Trophoblast cell (in vitro differentiated cells and primary cell): ENCODE data around the gene CEACAM3.

Experiments
- DNase-seq, 2 donors: peaks; one replicate each; pipeline ENCODE4 v3.0.0-alpha.2; 2016
- H2AFZ ChIP-seq: 2 replicates; pipeline ENCODE4 v1.6.1; 2013; ENCODE audit warnings: low read length, moderate library complexity, mild to moderate bottlenecking; ENCODE audit not compliant: insufficient read depth, poor library complexity
- H2AK5ac ChIP-seq: 2 replicates; pipeline ENCODE4 v1.6.1; 2013; ENCODE audit warnings: mild to moderate bottlenecking, low read length
- H2BK120ac ChIP-seq: 2 replicates; pipeline ENCODE4 v1.6.1; 2013; ENCODE audit warnings: low read length, mild to moderate bottlenecking, moderate library complexity; ENCODE audit not compliant: insufficient read depth, poor library complexity
- H2BK12ac ChIP-seq: 2 replicates; pipeline ENCODE4 v1.6.1; 2013; ENCODE audit warnings: mild to moderate bottlenecking, low read length, moderate library complexity
- H2BK5ac ChIP-seq: 2 replicates; pipeline ENCODE4 v1.6.1; 2013; ENCODE audit warnings: low read length, low read depth, moderate library complexity, mild to moderate bottlenecking; ENCODE audit not compliant: poor library complexity
- H3K14ac ChIP-seq: 2 replicates; pipeline ENCODE4 v1.6.1; 2013; ENCODE audit warnings: mild to moderate bottlenecking, low read length
- H3K18ac ChIP-seq: 2 replicates; pipeline ENCODE4 v1.6.1; 2013; ENCODE audit warnings: mild to moderate bottlenecking, low read length
- H3K23ac ChIP-seq: 2 replicates; pipeline ENCODE4 v1.6.1; 2013; ENCODE audit warnings: low read length
- H3K27ac ChIP-seq: 2 replicates; pipeline ENCODE4 v1.5.1; 2013; ENCODE audit warnings: low read depth, mild to moderate bottlenecking, inconsistent platforms, low read length, moderate library complexity
- H3K27me3 ChIP-seq: 2 replicates; pipeline ENCODE4 v1.6.1; 2013; ENCODE audit warnings: inconsistent platforms, mild to moderate bottlenecking, low read length, moderate library complexity; ENCODE audit not compliant: insufficient read depth
- H3K36me3 ChIP-seq, 2 experiments: 1 replicate in 1 of 2; 2 replicates in 1 of 2; pipeline ENCODE4 v1.6.1; 2013; ENCODE audit warnings: low read length in 2 of 2, mild to moderate bottlenecking in 2 of 2, moderate library complexity in 1 of 2; ENCODE audit not compliant: insufficient read depth in 2 of 2, control insufficient read depth in 1 of 2
- H3K4ac ChIP-seq: 2 replicates; pipeline ENCODE4 v1.6.1; 2013; ENCODE audit warnings: low read depth, mild to moderate bottlenecking, low read length, moderate library complexity
- H3K4me1 ChIP-seq, 2 experiments: 1 replicate in 1 of 2; 2 replicates in 1 of 2; pipeline ENCODE4 v1.6.1; 2013; ENCODE audit warnings: low read length in 2 of 2, mild to moderate bottlenecking in 2 of 2, moderate library complexity in 1 of 2; ENCODE audit not compliant: insufficient read depth in 2 of 2, control insufficient read depth in 1 of 2
- H3K4me2 ChIP-seq: 2 replicates; pipeline ENCODE4 v1.6.1; 2013; ENCODE audit warnings: inconsistent platforms, mild to moderate bottlenecking, low read length, moderate library complexity
- H3K4me3 ChIP-seq: 2 replicates; pipeline ENCODE4 v1.5.1; 2013; ENCODE audit warnings: mild to moderate bottlenecking, low read depth, low read length, inconsistent platforms
- H3K79me1 ChIP-seq: one replicate; pipeline ENCODE4 v1.6.1; 2013; ENCODE audit warnings: low read length
- H3K79me2 ChIP-seq: 2 replicates; pipeline ENCODE4 v1.6.1; 2013; ENCODE audit warnings: low read length, mild to moderate bottlenecking; ENCODE audit not compliant: control insufficient read depth, insufficient read depth, poor library complexity
- H3K9ac ChIP-seq: 2 replicates; pipeline ENCODE4 v1.6.1; 2013; ENCODE audit warnings: mild to moderate bottlenecking, low read length
- H3K9me3 ChIP-seq: 2 replicates; pipeline ENCODE4 v1.6.1; 2013; ENCODE audit warnings: low read depth, mild to moderate bottlenecking, control low read depth, inconsistent platforms, low read length; ENCODE audit not compliant: insufficient read depth
- H4K12ac ChIP-seq: 2 replicates; pipeline ENCODE4 v1.6.1; 2013; ENCODE audit warnings: low read depth, mild to moderate bottlenecking, low read length, moderate library complexity
- H4K8ac ChIP-seq: 2 replicates; pipeline ENCODE4 v1.6.1; 2013; ENCODE audit warnings: low read depth, mild to moderate bottlenecking, low read length, moderate library complexity
- H4K91ac ChIP-seq: one replicate; pipeline ENCODE4 v1.6.1; 2013; ENCODE audit warnings: low read depth, mild to moderate bottlenecking, low read length, moderate library complexity
- WGBS: extraction: QIAGEN DNeasy Blood & Tissue Kit; methylation state at CpG from one replicate; pipeline ENCODE4 v1.1.7; 2013; ENCODE audit warnings: missing lambda C conversion rate; ENCODE audit not compliant: insufficient read length, insufficient coverage; ENCODE audit errors: extremely low coverage; 5-methylcytosine and 5-hydroxymethylcytosine counted together

The CEACAM3 gene

GRCh38 chr19:41845051-41845590, 48.7 kb downstream of the CEACAM3 start:
- no peak for DNase-seq
- H3K4me3 ChIP-seq = no peak overlapping the region
- H3K27ac ChIP-seq = no peak overlapping the region
- H2AK5ac ChIP-seq = no peak overlapping the region
- H3K14ac ChIP-seq = no peak overlapping the region
- no peaks in the 10 kb centered on the region for H3K27me3 ChIP-seq
- H2AFZ ChIP-seq = no peak overlapping the region
- H3K4ac ChIP-seq = no peak overlapping the region
- H3K4me2 ChIP-seq = no peak overlapping the region
- no peak overlapping the region for H3K18ac ChIP-seq
- no peak overlapping the region for H3K9ac ChIP-seq
- H4K12ac ChIP-seq = no peak overlapping the region
- no peak overlapping the region for H4K91ac ChIP-seq
- H2BK12ac ChIP-seq = no peak overlapping the region
- no CpG with 5 or more reads among the region's 23 CpGs for WGBS
- H3K36me3 ChIP-seq = no peaks in the 10 kb centered on the region
- no peak overlapping the region for H3K23ac ChIP-seq
- no peaks in the 10 kb centered on the region for H3K4me1 ChIP-seq
- H2BK5ac ChIP-seq = no peak overlapping the region
- no peak overlapping the region for H4K8ac ChIP-seq
- H3K79me2 ChIP-seq = no peaks in the 10 kb centered on the region
- no peaks in the 10 kb centered on the region for H3K79me1 ChIP-seq
- H3K9me3 ChIP-seq = peaks cover 2% of the 10 kb centered on the region
- H2BK120ac ChIP-seq = no peak overlapping the region

GRCh38 chr19:41847351-41848105, 51.1 kb downstream of the CEACAM3 start:
- Histone ChIP-seq H2AFZ (no peak overlapping the region), H4K12ac (no peak overlapping the region), H4K91ac (no peak overlapping the region), H3K18ac (no peak overlapping the region), H3K4me2 (no peak overlapping the region), H3K4ac (no peak overlapping the region), H2BK120ac (no peak overlapping the region), H2AK5ac (no peak overlapping the region), H3K4me1 (no peaks in the 10 kb centered on the region), H3K36me3 (no peaks in the 10 kb centered on the region), H3K4me3 (no peak overlapping the region), H3K14ac (no peak overlapping the region), H3K9ac (no peak overlapping the region), H2BK12ac (no peak overlapping the region), H3K23ac (no peak overlapping the region), H3K79me1 (no peaks in the 10 kb centered on the region), H3K79me2 (no peaks in the 10 kb centered on the region), H3K27ac (no peak overlapping the region), H2BK5ac (no peak overlapping the region), H3K27me3 (no peaks in the 10 kb centered on the region), H3K9me3 (peaks cover 2% of the 10 kb centered on the region), H4K8ac (no peak overlapping the region)
- WGBS = no CpG with 5 or more reads among the region's 19 CpGs
- no peak for DNase-seq

DNA sequence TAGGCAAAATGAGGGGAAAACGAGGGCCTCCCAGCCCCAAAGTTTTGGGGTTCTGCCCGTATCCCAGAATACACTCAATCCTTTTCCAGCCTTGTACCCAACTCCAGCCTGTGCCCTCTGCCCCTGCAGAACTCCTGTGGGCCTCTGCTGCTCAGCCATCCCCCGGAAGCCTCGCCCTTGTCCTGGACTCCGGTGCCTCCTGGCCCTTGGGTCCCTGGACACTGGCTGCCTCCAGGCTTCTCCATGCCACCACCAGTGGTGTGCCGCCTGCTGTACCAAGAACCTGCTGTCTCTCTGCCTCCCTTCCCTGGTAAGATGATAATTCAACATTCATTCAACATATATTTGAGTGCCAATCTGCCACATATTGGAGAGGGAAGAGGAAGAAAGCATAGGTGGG, 52.3 kb downstream of the CEACAM3 start:
- no peak overlapping the region for H3K27ac ChIP-seq
- no peak overlapping the region for H2AK5ac ChIP-seq
- H3K4me1 ChIP-seq = no peaks in the 10 kb centered on the region
- no peak overlapping the region for H3K4me3 ChIP-seq
- no peaks in the 10 kb centered on the region for H3K36me3 ChIP-seq
- H4K8ac ChIP-seq = no peak overlapping the region
- no peak overlapping the region for H2BK5ac ChIP-seq
- peaks cover 2% of the 10 kb centered on the region for H3K9me3 ChIP-seq
- no peak overlapping the region for H2BK12ac ChIP-seq
- no peak overlapping the region for H3K9ac ChIP-seq
- no peak overlapping the region for H2AFZ ChIP-seq
- H3K23ac ChIP-seq = no peak overlapping the region
- DNase-seq = no peak
- H2BK120ac ChIP-seq = no peak overlapping the region
- H4K12ac ChIP-seq = no peak overlapping the region
- H3K4me2 ChIP-seq = no peak overlapping the region
- no peaks in the 10 kb centered on the region for H3K79me2 ChIP-seq
- WGBS = no CpG with 5 or more reads among the region's 6 CpGs
- H3K14ac ChIP-seq = no peak overlapping the region
- no peak overlapping the region for H3K18ac ChIP-seq
- H3K27me3 ChIP-seq = no peaks in the 10 kb centered on the region
- no peaks in the 10 kb centered on the region for H3K79me1 ChIP-seq
- H3K4ac ChIP-seq = no peak overlapping the region
- H4K91ac ChIP-seq = no peak overlapping the region

DNA sequence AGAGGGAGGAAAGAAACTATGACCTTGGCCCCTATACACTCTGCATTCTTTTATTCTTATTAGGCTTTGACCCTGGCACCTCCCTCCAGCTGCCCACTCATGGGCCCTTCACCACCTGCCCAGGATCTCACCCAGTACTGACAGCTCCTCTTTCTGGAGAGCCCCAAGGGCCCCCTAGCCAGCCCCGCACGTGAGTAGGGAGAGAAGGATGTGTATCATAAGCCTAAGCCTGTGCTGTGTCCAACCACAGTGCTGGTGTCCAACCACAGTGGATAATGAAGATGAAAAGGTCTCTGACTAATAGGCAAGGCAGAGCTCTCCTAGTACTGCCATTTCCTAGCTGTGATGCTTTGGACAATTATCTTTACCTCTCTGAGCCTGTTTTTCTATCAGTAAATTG, 52.7 kb downstream of the CEACAM3 start:
- no peak for DNase-seq
- Histone ChIP-seq H3K4me2 (no peak overlapping the region), H3K18ac (no peak overlapping the region), H3K4me3 (no peak overlapping the region), H3K36me3 (no peaks in the 10 kb centered on the region), H3K4me1 (no peaks in the 10 kb centered on the region), H3K4ac (no peak overlapping the region), H4K8ac (no peak overlapping the region), H3K27me3 (no peaks in the 10 kb centered on the region), H3K79me2 (no peaks in the 10 kb centered on the region), H4K91ac (no peak overlapping the region), H3K79me1 (no peaks in the 10 kb centered on the region), H2BK12ac (no peak overlapping the region), H4K12ac (no peak overlapping the region), H3K23ac (no peak overlapping the region), H3K27ac (no peak overlapping the region), H3K9ac (no peak overlapping the region), H3K9me3 (peaks cover 2% of the 10 kb centered on the region), H3K14ac (no peak overlapping the region), H2BK5ac (no peak overlapping the region), H2AFZ (no peak overlapping the region), H2BK120ac (no peak overlapping the region), H2AK5ac (no peak overlapping the region)
- WGBS = no CpG with 5 or more reads among the region's 2 CpGs
